GM18511 (cell line): ENCODE data around the gene HS3ST1.

Experiments used
- ATAC-seq: cut with Tn5 transposase; IDR thresholded peaks from one replicate; pipeline ENCODE4 v1.9.1; 2021; ENCODE audit warnings: mild to moderate bottlenecking, moderate library complexity; ENCODE audit not compliant: unreplicated experiment

Gene HS3ST1

DNA sequence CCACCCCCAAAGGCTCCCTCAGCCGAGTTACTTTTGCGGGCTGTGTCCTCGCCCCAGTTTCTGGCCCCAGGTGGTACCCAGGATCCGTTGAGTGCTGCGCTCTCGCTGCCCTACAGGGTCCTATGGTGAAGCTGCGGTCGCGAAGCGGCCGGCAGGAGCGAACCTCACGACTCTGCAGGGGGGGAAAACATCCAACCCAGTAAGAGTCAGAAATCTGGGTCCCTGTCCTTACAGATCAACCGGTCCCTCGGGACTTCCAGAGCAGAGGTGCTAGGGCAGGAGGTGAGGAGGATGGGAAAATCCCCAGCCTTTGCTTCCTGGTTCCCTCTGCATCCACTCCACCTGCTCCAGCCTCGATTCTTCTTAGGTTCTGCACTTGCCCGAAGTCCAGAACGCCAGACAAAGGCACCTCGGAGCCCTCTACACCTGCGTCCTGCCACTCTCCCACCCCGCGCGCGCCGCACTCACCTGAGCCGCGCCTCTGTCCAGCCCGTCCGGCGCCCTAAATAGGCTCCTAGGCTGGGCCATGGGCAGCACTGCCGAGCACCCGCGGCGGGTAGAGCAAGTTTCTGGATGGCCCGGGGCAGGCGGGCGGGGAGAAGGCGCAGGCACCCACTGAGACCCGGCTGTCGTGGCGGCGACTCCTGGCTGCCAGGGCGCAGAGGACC, at the start of gene HS3ST1:
TSS of gene HS3ST1 (minus strand) at position 664 of the 668 bp plus-strand sequence. CDS start 28,889 bp downstream, outside the sequence.
- peak; percentile 43 for ATAC-seq

GRCh38 chr4:11475871-11476270, 47.2 kb upstream of the HS3ST1 start:
- ATAC-seq, result no peak

- ATAC-seq, result no peak
Observed at GRCh38 chr4:11474146-11474545, 45.5 kb upstream of the HS3ST1 start.

DNA sequence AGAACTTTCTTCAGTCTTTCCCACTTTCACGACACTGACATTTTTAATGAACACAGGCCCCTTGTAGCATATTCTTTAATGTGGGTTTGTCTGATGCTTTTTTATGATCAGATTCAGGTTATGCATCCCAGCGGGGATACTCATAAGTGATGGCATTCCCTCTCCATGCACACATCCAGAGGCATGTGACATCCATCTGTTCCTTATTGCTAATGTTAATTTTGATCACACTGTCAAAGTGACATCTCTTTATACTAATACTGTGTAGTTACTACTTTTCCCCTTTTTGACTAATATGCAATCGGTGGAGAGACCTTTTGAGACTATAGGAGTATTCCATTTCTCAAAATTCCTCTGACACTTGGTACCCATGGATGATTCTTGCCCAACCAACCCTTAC, 43.8 kb upstream of the HS3ST1 start:
- ATAC-seq, result no peak

DNA sequence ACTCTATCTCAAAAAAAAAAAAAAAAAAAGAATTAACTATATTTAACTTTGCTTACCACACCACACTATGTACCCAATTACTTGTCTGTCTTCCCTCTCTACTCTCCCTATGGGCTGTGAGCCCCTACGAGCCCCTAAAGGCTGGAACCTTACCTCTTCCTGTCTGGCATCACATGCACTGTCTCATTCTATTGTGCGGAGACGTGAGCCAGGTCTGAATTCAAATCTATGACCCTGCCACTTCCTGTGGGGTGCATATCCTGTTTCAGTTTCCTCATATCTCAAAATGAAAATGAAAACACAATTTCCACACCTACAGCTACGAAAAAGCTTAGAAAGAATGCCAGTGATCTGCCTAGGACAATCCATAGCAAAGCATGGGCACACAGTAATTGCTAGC, 42.9 kb upstream of the HS3ST1 start:
- ATAC-seq, result peak; percentile 73

- ATAC-seq, result no peak
Observed at GRCh38 chr4:11471046-11471441, 42.4 kb upstream of the HS3ST1 start.

DNA sequence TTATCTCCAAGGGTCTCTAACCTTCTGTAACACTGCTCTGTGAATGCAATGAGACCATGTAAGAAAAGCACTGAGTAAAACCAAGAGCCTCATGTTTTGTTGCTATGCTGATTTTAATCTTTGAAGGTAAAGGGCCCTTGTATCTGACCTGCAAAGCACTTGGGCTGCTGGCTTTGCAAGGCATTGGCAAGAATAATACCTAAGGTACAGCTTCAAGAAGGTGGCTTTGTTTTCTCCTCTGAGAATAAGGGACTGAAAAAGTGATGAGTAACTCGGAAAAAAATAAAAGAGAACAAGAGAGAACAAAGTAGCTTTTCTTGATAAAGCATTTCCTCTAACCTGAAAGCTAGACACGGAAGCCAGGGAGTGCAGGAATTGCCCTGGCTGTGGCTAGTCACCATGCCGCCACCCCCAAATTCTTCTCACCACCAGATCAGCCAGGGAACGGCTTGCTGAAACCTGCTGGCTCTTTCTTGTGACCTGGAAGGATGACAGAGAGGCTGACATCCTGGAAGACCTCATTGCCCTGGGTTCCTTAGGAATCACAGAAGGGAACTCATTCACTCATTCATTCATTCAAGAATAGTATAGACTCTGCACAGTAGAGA, 41.8 kb upstream of the HS3ST1 start:
- peak; percentile 63 for ATAC-seq

DNA sequence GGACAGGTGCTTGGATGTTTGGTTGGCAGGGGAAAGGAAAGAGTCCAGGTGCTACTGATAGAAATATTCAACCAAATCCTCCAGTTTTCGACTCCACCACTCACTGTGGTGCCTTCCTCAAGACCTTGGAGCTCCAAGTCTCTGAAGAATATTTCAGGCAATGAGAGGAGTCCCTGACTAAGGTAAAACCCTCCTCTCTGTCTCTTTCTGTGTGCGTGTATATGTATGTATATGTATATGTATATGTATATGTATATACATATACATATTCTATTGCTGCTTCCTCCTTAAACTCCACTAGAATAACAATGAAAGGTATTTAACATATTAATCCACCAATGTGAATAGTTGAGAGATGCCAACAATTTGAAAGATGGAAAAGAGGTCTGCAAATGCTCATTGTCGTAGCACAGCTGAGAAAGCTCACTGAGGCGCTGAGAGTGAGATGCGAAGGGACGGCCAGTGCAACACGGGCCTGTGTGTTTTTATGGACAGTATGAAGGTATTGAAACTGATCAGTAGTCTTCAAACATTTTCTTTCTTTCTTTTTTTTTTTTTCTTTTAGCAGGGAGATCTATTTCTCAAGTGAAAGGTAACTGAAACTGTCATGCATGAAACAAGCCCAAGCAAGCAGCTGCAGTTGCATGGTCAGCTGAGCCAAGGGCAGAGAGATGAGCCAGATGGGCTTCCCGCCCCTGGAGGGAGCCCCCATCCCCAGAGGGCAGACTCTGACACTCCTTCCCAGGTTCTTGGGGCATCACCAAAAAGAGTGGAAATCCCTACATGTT, 41.1 kb upstream of the HS3ST1 start:
- peak; percentile 71 for ATAC-seq

GRCh38 chr4:11468901-11469300, 40.2 kb upstream of the HS3ST1 start:
- no peak for ATAC-seq

DNA sequence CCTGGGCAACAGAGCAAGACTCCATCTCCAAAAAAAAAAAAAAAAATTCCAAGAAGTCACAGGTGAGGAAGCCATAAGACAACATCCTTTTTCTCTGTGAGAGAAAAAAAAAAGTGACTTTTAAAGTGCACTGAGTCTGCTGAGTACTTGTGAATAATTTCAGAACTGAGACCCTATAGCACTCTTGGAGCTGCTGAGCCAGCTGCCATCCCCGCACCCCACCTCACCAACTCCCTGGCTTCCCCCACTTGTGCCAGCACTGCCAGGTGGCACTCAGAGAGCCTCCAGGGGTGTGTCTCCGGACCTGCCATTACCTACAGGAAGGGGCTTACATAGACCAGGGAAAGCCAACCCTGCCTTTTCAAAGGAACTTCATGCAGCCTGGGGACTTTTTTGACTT, 39.2 kb upstream of the HS3ST1 start:
- ATAC-seq, result no peak

GRCh38 chr4:11463707-11464106, 35.0 kb upstream of the HS3ST1 start:
- ATAC-seq, result no peak

DNA sequence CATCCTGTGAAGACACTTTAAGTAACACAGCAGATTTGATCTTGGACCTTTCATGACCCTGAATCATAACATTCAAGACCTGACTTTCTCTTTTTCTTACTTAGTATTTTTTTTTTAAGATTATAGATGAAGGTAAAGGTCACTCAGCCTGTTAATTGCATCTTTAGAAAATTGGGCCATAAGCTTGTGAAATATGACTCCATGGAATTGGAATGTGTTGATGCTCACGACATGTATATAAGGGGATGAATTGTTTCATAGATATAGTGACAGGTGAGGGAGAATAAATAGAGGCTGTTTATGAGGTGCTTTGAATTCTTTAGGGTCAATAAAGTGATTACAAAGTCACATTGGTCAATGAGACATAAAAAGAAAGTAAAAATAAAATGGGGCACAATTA, 27.7 kb upstream of the HS3ST1 start:
- no peak for ATAC-seq

DNA sequence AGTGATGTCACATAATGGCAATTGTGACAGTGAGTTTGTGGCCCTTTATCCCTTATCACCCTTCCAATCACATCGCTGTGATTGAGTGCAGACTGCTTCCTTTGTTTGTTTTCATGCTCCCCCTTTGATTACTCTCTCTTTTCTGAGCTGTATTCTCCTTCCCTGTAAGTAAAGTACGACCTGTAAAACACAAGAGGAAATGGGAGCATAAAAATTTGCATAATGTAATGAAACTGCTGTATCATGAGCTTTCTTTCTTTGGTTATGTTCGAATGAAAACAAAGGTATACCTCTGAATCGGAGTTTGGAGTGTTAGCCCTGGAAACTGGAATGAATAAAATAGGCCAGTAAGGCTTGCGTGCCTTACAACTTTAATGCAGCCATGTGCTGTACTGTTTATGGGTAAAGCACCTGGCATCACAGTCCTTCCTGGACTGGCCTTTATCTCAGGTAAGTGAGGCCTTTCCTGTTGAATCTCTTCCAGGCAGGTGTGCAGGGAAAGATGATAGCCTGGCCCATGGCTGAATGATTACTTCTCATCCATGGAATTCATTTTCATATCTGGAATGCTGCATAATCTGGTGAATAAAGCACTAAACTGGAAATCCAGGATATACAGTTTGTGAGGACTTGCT, 26.6 kb upstream of the HS3ST1 start:
- ATAC-seq, result peak; percentile 68

GRCh38 chr4:11451716-11452115, 23.0 kb upstream of the HS3ST1 start:
- ATAC-seq, result no peak

DNA sequence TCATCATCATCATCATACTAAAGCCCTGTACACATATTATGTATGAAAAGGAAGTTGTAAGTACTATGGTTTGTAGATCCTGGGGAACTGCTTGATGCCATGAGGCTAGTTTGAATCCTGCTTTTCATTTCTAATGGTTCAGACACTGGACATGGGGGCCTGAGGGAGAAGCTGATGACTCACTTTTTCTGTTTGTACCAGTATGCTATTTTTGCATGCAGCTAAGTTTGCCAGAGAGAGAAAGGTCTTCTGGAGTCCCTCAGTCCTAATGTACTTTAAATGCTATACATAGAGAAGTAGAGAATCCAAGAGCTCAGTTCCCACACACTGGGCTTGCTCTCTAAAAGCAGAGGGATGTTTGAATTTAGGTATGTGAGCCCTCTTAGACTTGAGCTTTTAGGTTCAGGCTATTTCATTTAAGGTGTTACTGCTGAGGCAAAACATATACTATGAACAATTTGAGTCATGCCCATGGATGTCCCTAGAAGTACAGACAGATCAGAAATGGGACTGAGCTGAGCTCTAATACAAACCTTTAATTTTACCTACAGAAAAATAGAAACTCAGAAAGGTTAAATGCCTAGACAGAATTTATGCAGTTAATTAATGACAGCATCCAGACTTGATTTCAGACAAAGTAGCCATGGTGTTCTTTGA, 17.6 kb upstream of the HS3ST1 start:
- no peak for ATAC-seq

DNA sequence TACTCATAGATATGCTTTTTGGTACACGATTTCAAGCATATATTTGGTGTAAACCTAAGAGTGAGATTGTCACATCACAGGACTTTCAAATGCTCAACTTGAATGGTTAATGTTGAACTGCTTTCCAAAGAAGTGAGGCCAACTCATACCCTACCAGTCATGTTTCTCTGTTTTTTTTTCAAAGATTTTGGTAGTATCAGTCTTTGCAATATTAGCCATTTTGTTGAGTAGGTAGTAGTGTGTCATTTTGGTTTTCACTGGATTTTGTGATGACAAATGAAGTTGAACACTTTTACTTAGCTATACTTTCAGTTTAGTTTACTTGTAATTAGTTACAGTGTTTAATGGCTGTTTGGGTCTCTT, 12.5 kb upstream of the HS3ST1 start:
- ATAC-seq, result no peak

- no peak for ATAC-seq
Observed at GRCh38 chr4:11440481-11441193, 11.9 kb upstream of the HS3ST1 start.

DNA sequence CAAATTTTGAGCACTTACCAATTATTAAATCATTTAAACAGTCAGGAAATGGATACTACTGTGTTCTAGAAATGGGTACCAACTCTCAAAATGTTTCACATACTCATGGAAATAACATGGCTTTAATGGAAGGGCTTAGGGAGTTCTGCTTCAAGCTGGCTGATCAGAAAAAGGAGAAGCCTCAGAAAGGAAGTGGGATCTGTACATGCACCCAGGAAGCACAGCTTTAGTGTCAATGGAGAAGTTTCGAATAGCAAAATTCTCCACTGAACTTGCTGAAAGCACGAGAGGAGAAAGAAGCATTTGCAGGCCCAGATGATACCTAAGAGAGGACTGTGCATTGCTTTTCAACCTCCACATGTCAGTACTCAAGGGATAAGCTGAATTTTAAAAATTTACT, 11.1 kb upstream of the HS3ST1 start:
- no peak for ATAC-seq

- ATAC-seq, result no peak
Observed at GRCh38 chr4:11438647-11439046, 10.0 kb upstream of the HS3ST1 start.

- peak; percentile 55 for ATAC-seq
Observed at GRCh38 chr4:11436673-11437072, 8.0 kb upstream of the HS3ST1 start.
